Ascending aorta (tissue), 2 donors: ENCODE measurements around the gene GRM3. TPM values are rescaled to one million over a fixed set of nuclear protein-coding genes. Genes with fewer than 3 reads are reported as not detected.

ENCODE experiments used
- DNase-seq, 2 donors: peaks; one replicate each; pipeline ENCODE4 v3.0.0-alpha.2; 2019; ENCODE audit warnings: low spot score in 2 of 2
- H3K27ac ChIP-seq, 2 donors: fragments of 200-600 bp; sonication (generic); one replicate each; pipeline ENCODE4 v1.5.1; 2016 to 2017; ENCODE audit warnings: mild to moderate bottlenecking in 1 of 2
- H3K27me3 ChIP-seq: fragments of 200-600 bp; sonication (generic); one replicate; pipeline ENCODE4 v1.5.1; 2017
- H3K36me3 ChIP-seq, 2 donors: fragments of 200-600 bp; sonication (generic); one replicate each; pipeline ENCODE4 v1.5.1; 2016
- H3K4me1 ChIP-seq, 2 donors: fragments of 200-600 bp; sonication (generic); one replicate each; pipeline ENCODE4 v1.5.1; 2016 to 2017; ENCODE audit warnings: mild to moderate bottlenecking in 1 of 2
- H3K4me3 ChIP-seq, 2 donors: fragments of 200-600 bp; sonication (generic); one replicate each; pipeline ENCODE4 v1.5.1; 2016 to 2017; ENCODE audit warnings: mild to moderate bottlenecking in 1 of 2
- H3K9me3 ChIP-seq, 2 donors: fragments of 200-600 bp; sonication (generic); one replicate each; pipeline ENCODE4 v1.5.1; 2016
- CTCF ChIP-seq, 3 experiments: fragments of 200-600 bp in 2 of 3; fragments of 450-650 bp in 1 of 3; sonication (generic) in 2 of 3; IDR thresholded peaks; one replicate each; pipeline ENCODE4 v1.5.1; 2016 to 2019; ENCODE audit warnings: antibody characterized with exemption in 3 of 3, mild to moderate bottlenecking in 1 of 3, moderate library complexity in 1 of 3
- intact Hi-C: fragments of 100-400 bp; cut with DNase I; formaldehyde crosslinking; loops from one replicate; pipeline ENCODE4 v1.15.1; 2023
- total RNA-seq: library from RNA; depleted of rRNA; stranded (reverse); fragments of >200 nt; gene quantifications from one replicate; pipeline ENCODE4 v1.1.0, GENCODE V29; 2016

Gene GRM3
- total RNA-seq, 1 donor from 2014 or later: not detected

DNA sequence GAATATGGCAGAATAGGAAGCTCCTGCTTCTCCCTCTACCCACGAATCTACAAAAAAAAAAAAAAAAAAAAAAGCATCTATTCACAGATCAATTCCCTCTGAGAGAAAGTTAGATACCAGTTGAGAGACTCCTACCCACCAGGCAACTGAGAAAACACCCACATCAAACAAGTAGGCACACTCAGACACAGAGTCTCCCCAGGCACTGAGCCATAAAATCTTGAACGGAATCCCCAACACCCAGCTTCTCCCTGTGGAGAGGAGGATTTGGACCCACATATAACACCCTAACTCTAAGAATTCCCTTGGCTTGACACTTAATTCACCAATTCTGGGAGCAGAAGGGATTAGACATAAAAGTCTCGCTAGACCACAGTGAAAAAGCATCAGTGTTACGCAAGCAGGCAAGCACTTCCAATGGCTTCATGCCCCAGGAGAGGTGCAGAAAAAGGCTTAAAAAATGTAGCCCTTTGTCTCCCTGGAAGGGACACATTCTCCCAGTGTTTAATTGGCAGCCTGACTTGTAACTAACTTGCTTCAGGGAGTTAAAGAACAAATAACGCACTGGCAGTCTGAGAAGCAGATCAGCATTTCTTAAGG lies 223.6 kb downstream of the GRM3 start:
- DNase-seq: no peak
- intact Hi-C loops: no loop called here

DNA sequence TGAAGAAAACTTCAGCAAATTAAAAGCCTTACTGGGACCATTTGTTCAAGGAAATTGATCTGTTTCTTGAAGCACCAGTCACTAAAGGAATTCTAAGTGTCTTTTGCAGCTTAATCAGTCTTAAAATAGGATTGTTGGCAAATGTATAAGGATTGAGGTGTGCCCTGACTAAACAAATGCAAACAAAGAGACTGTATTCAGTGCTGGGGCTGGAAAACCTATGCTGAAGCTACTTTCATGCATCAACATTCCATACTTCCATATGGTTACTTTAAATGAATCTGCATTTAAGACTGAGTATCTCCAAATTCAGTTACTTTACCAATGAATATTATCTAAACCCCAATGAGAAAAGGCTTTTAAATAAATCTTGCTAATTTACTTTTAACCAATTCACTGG lies 232.4 kb downstream of the GRM3 start:
- Histone ChIP-seq H3K4me1 (no peaks in the 10 kb centered on the region), H3K4me3 (no peak overlapping the region), H3K27ac (no peak overlapping the region), H3K27me3 (no peaks in the 10 kb centered on the region), H3K9me3 (peaks cover 0 to 8% of the 10 kb centered on the region in 2 donors), H3K36me3 (peaks cover 0 to 3% of the 10 kb centered on the region in 2 donors)
- TF ChIP-seq CTCF (IDR thresholded peaks at IDR 0.05): no peak
- no peak for DNase-seq
- intact Hi-C loops: no loop called here

More for the DNA sequence above, 223.6 kb downstream of the GRM3 start:
- H3K27ac ChIP-seq: no peak overlapping the region
- H3K4me1 ChIP-seq: no peaks in the 10 kb centered on the region
- no peak for TF ChIP-seq CTCF (IDR thresholded peaks at IDR 0.05)
- no peaks in the 10 kb centered on the region for H3K27me3 ChIP-seq
- no peak overlapping the region for H3K4me3 ChIP-seq
- H3K36me3 ChIP-seq: no peaks in the 10 kb centered on the region
- H3K9me3 ChIP-seq: no peaks in the 10 kb centered on the region

DNA sequence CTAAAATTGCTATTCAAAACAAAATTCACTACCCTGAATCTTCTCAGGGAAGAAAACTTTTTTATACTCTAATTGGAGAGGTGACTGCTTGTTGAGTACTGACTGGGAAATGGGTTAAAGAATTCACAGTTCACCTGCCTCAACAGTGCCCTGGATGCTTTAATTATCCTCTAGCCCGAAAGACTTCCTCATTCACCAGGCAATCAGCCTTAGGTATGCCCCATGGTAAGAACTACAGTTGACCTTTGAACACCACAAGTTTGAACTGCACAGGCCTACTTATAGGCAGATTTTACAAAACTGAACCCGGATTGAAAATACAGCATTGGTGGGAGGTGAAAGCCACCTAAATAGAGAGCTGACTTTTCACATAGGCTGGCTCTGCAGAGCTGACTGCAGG lies 240.4 kb downstream of the GRM3 start:
- intact Hi-C loops: no loop called here

DNA sequence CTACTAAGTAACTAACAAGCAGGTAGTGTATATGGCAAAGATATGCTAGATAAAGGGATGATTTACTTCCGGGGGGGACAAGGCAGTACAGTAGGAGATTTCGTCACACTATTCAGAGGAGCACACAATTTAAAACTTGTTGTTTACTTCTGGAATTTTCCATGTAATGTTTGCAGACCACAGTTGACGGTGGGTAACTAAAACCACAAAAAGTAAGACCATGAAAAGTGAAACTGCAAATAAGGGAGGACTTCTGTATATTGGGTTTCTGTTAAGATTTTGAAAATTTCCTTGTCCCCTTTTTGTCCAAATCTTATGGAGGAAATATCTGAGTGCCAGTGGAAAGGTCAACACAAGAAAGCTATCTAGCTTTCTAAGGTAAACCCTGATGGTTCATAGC lies 245.8 kb downstream of the GRM3 start:
- Histone ChIP-seq H3K4me1 (no peaks in the 10 kb centered on the region), H3K9me3 (no peaks in the 10 kb centered on the region), H3K4me3 (no peak overlapping the region), H3K27ac (no peak overlapping the region), H3K36me3 (peaks cover 0 to 9% of the 10 kb centered on the region in 2 donors), H3K27me3 (no peaks in the 10 kb centered on the region)
- no peak for DNase-seq
- intact Hi-C loops: no loop called here
- no peak for TF ChIP-seq CTCF (IDR thresholded peaks at IDR 0.05)

More for the DNA sequence above, 240.4 kb downstream of the GRM3 start:
- Histone ChIP-seq H3K4me3 (no peak overlapping the region), H3K36me3 (peaks cover 0 to 3% of the 10 kb centered on the region in 2 donors), H3K9me3 (no peaks in the 10 kb centered on the region), H3K27me3 (no peaks in the 10 kb centered on the region), H3K4me1 (no peaks in the 10 kb centered on the region), H3K27ac (no peak overlapping the region)
- TF ChIP-seq CTCF (IDR thresholded peaks at IDR 0.05): no peak
- DNase-seq: no peak

DNA sequence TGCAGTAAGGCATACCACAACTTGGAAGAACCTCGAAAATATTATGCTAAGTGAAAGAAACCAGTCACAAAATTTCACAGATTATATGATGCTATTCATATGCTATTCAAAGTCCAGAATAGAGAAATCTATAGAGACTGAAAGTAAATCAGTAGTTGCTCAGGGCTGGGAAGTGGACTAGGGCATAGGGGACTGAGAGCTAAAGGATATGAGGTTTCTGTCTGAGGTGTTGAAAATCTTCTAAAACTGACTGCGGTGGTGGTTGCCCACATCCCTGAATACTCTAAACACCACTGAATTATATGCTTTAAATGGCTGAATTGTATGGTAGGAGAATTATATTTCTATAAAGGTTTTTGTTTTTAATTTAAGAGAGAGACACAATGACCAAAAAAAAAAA lies 254.5 kb downstream of the GRM3 start:
- Histone ChIP-seq H3K36me3 (no peaks in the 10 kb centered on the region), H3K4me3 (no peak overlapping the region), H3K27ac (no peak overlapping the region), H3K27me3 (no peaks in the 10 kb centered on the region), H3K4me1 (no peaks in the 10 kb centered on the region), H3K9me3 (no peaks in the 10 kb centered on the region)
- DNase-seq: no peak
- no peak for TF ChIP-seq CTCF (IDR thresholded peaks at IDR 0.05)
- intact Hi-C loops: no loop called here

- no peak overlapping the region for H3K4me3 ChIP-seq
- H3K27ac ChIP-seq: no peak overlapping the region
- intact Hi-C loops: no loop called here
- DNase-seq: no peak
- no peaks in the 10 kb centered on the region for H3K27me3 ChIP-seq
- H3K4me1 ChIP-seq: no peaks in the 10 kb centered on the region
- H3K9me3 ChIP-seq: no peaks in the 10 kb centered on the region
- no peak for TF ChIP-seq CTCF (IDR thresholded peaks at IDR 0.05)
- H3K36me3 ChIP-seq: no peaks in the 10 kb centered on the region
Observed at GRCh38 chr7:86900886-86901285, 257.2 kb downstream of the GRM3 start.
